Cardiac fibroblast (primary cell): ENCODE data around the gene PDGFRB.
"Not testable (repeated sequence)": the region's sequence is repeated elsewhere in the genome, so short reads cannot be mapped to it uniquely, and the experiment has no call there.

Experiments used
- DNase-seq, 2 donors: peaks; one replicate each; pipeline versions ENCODE4 v3.0.0 to v3.0.0-alpha.2; 2010; ENCODE audit warnings: low read depth in 2 of 2
- H3K4me3 ChIP-seq, 2 donors: replicated peaks in 1 of 2; 1 replicate in 1 of 2; 2 replicates in 1 of 2; pipeline ENCODE4 v1.5.1; 2011; ENCODE audit warnings: low read depth in 2 of 2, low read length in 2 of 2, mild to moderate bottlenecking in 2 of 2, moderate library complexity in 1 of 2
- CTCF ChIP-seq: IDR thresholded peaks from one replicate; pipeline ENCODE4 v1.5.1; 2011; ENCODE audit warnings: low read depth, mild to moderate bottlenecking, low read length, inconsistent platforms

The PDGFRB gene

GRCh38 chr5:150085950-150086715, 69.5 kb downstream of the PDGFRB start, which contains the start of gene CSF1R:
Gene CSF1R (minus strand): TSS chr5:150086554. CDS start chr5:150086427, 127 bp downstream.
- TF ChIP-seq CTCF, result no peak
- no peak within 1 kb of the TSS for H3K4me3 ChIP-seq
- DNase-seq, result no peak

- H3K4me3 ChIP-seq, result no peak overlapping the region
- no peak for DNase-seq
- no peak for TF ChIP-seq CTCF
These were observed 70.3 kb downstream of the PDGFRB start for GRCh38 chr5:150085191-150085912.

DNA sequence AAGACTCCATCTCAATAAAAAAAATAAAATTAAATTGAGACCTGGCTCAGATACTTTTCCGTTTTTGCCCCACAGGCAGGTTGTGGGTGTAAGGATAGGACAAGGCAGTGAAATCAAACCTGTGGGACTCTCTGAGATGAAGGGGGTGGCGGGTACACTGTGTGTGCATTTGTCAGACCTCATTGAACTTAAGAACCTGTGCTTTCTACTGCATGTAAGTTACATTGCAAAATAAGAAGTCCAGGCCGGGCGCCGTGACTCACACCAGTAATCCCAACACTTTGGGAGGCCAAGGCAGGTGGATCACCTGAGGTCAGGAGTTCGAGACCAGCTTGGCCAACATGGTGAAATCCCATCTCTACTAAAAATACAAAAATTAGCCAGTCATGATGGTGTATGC, 70.9 kb downstream of the PDGFRB start:
- not testable (repeated sequence) for DNase-seq, H3K4me3 ChIP-seq

DNA sequence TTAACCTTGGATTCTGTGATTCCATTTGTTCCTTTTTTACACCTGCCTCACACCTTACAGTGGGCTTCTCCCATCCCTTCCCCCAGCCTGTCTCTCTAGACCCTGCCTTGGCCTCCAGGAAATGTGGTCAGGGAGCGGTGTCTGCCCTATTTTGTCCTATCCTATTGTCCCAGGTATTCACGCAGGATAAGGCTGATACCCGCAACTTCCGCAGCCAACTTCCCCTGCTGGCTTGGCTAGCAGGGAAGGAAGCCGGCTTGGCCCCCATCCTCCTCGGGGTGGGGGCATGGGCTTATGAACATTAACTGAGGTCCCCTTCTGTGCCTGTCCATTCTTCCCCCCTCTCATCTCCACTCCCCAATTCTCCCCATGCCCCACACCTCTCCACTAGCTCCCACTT, 72.8 kb downstream of the PDGFRB start:
- H3K4me3 ChIP-seq, result no peak overlapping the region
- DNase-seq, result no peak
- no peak for TF ChIP-seq CTCF

- TF ChIP-seq CTCF, result no peak
- DNase-seq, result no peak
- H3K4me3 ChIP-seq, result no peak overlapping the region
These were observed 73.3 kb downstream of the PDGFRB start for GRCh38 chr5:150082374-150082773.

DNA sequence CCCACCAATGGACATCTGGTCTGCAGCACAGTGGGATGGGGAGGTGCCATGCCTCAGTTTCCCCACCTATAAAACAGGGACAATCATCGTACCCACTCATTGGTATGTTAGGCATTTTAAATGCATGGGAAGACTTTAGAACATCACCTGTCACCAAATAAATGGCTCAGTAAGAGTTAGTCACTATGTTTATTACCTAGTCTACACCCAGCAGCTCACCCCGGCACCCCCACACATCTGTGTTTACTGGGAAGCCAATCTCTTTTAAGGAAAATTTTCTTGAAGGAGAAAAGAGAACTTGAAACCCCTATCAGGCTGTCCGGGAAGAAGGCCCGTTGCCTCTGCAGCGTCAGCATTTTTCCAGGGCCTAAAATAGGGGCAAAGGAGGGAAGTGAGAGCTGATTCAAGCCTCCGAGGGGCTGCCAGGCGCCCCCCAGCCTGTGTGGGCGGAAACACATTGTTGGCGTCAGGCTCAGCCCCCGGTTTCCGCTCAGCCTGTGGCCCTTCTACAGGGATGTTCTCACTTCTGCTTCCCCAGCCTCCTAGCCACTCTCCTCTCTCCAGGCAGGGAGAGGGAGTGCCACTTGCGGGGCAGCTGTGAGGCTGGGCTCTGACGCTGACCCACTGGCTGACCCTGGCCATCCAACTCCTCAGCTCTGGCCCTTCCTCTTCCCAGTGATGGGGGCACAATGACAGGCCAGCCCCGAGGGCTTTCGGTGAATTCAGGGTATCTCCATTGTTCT, 73.9 kb downstream of the PDGFRB start:
- peak in 1 of 2 donors; percentile 67 for DNase-seq
- no peak for TF ChIP-seq CTCF
- no peak overlapping the region for H3K4me3 ChIP-seq
